DMS114 treated with DMSO at 0.1 percent for 48 hours (cell line): ENCODE results near the gene CXCL3.

ENCODE experiments used
- DNase-seq: peaks from one replicate; lab custom pipeline; 2025; ENCODE audit not compliant: unreplicated experiment; lab: John Stamatoyannopoulos, UW

The CXCL3 gene

GRCh38 chr4:74055498-74055897 lies 17.0 kb upstream of the CXCL3 start:
- DNase-seq: no peak

DNA sequence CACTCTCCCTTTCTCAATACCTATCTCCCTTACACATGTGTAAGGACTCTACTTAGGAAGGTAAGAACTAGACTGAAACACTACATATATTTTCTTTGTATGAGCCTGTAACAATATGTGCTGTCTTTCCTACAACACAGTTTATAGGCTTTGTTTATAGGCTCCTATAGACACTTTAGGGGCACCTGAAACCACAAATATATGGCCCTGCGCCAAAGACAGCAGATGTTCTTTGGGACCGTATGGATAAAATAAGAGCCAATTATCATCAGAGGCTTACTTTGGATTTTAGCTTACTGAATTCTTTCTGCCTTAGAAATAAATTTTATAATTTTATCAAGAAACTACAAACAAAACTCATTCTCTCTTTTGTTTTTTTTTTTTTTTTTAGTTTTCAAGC lies 16.6 kb upstream of the CXCL3 start:
- DNase-seq: no peak

DNA sequence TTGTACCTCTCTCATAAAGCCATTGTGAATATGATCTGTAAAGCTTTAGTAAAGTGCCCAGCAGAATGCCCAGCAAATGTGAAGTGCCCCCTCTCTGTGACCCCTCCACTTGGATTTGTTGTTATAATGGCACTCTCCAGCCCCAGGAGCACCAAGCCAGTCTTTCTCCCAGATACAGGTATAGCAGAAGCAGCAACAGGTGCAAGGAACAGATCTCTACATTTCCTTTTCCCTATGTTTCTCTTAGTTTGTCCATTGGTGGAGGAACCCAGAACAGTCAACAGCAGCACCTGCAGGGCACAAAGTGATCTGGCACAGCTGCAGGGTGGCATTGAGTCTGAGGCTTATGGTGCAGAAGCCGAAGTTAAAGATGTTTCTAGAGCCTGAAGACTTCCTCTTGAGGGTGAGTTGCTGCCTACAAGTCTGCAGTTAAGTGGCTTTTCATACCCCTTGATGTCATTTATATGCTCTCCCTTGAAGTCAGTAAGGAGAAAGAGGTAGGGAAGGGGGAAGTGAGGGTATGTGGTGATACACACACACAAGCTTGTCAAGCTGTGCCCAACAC lies 16.1 kb upstream of the CXCL3 start:
- no peak for DNase-seq

DNA sequence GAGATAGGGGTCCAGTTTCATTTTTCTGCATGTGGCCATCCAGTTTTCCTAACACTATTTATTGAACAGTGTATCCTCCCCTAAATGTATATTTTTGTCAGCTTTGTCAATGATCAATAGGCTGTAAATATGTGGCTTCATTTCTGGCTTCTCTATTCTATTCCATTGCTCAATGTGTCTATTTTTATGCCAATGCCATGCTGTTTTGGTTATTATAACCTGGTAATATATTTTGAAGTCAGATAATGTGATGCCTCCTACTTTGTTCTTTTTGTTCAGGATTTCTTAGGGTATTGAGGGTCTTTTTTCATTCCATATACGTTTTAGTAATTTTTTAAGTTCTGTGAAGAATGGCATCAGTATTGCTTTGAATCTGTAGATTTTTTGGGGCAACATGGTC lies 8.7 kb upstream of the CXCL3 start:
- DNase-seq: no peak

DNA sequence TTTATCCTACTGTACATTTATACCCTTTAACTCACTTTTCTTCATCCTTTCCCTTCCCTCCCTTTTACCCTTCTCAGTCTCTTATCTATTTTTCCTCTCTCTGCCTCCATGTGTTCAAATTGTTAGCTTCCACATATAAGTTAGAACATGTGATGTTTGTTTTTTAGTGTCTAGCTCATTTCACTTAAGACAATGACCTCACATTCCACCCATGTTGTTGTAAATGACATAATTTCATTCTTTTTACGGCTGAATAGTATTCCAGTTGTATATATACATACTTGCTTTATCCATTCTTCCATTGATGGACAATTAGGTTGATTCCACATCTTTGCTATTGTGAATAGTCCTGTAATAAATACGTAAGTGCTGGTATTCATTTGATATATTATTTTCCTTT lies 7.3 kb upstream of the CXCL3 start:
- DNase-seq: no peak

DNA sequence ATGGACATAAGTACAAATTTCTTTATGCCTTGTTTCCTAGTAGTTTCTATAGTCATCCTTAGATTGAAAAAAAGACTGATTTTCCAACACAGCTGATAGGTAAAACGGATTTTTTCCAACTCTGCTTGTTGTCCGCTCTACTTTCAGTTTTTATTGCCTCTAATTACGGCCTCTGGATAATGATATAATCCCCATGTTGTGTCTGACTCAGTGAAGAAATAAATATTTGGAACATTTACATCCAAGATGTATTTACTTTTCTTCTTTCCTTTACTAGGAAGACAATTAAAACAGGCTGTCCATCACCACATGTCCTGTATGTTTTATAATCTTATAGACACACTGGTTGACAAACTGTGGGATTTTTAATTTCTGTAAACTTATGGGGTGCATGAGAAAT lies 6.8 kb upstream of the CXCL3 start:
- DNase-seq: no peak

GRCh38 chr4:74044677-74045076 lies 6.2 kb upstream of the CXCL3 start:
- no peak for DNase-seq

GRCh38 chr4:74042681-74043080 lies 4.2 kb upstream of the CXCL3 start:
- no peak for DNase-seq

DNA sequence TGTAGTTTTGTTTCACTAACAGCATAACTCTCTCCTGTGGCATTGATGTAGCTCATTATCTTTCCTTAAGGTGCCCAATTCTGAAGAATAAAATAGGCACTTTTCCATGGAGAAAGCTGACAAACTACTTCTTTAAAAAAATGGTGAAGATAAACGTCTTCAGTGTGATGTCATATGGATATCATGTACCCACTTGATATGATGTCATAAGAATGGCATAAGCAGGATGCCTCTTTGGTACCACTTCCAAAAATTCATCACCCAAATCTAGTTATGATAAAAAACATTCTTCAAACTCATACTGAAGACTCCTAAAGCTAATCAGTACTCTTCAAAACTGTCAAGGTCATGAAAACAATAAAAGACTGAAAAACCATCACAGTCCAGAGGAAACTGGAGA lies 2.9 kb upstream of the CXCL3 start:
- DNase-seq: no peak

- DNase-seq: no peak
Observed at GRCh38 chr4:74039315-74039763, 850 bp upstream of the CXCL3 start.

DNA sequence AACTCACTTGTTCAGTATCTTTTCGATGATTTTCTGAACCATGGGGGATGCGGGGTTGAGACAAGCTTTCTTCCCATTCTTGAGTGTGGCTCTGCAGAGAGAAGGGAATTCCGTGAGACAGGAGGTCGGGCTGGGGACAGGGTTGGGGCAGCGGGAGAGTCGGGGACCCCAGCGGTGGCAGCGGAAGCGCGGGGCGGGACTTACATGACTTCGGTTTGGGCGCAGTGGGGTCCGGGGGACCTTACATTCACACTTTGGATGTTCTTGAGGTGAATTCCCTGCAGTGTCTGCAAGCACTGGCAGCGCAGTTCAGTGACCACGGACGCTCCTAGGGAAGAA lies 434 bp downstream of the CXCL3 start:
- DNase-seq: no peak

GRCh38 chr4:74037076-74037955 lies 1.2 kb downstream of the CXCL3 start:
- DNase-seq: no peak

GRCh38 chr4:74033739-74034138 lies 4.8 kb downstream of the CXCL3 start:
- DNase-seq: no peak

GRCh38 chr4:74032064-74032463 lies 6.4 kb downstream of the CXCL3 start:
- DNase-seq: no peak

- DNase-seq: no peak
Observed at GRCh38 chr4:74031576-74031975, 6.9 kb downstream of the CXCL3 start.

GRCh38 chr4:74030285-74030684 lies 8.2 kb downstream of the CXCL3 start:
- no peak for DNase-seq

- DNase-seq: no peak
Observed at GRCh38 chr4:74028504-74028903, 10.0 kb downstream of the CXCL3 start.

- DNase-seq: no peak
Observed at GRCh38 chr4:74023709-74024108, 14.8 kb downstream of the CXCL3 start.

DNA sequence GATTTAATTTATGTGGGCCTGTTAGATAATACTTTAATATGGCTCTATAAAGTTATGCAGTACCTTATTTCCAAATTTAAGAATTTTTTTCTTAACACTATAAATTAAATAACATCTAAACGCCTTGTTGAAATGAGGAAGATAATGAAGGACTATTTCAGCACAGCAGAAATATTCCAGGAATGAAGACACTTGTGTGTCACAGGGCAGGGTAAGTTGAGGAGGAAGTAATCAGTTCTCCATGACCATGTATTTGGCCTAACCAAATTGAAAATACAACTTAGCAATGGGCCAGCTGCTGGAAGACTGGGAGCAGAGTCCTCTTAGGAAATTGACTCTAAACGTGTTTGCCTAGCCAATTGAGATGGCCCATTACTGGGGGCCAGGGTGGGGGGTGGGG lies 16.9 kb downstream of the CXCL3 start:
- no peak for DNase-seq

GRCh38 chr4:74018771-74019170 lies 19.7 kb downstream of the CXCL3 start:
- no peak for DNase-seq

DNA sequence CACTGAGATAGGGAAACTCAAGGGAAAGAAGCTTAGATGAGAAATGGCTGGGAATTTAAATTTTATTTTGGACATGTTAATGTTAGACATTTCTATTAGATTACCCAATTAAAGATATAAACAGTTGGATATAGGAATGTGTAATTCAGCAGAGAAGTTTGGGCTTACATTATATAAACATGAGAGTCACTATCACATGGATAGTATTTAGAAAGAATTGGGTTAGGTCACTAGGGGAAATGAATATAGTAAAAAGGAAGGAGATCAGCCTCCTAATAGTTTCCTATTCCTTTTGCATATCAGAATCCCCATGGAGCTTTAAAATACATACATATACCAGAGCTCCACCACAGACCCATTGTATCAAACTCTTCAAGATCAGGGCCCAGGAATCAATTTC lies 20.4 kb downstream of the CXCL3 start:
- no peak for DNase-seq

DNA sequence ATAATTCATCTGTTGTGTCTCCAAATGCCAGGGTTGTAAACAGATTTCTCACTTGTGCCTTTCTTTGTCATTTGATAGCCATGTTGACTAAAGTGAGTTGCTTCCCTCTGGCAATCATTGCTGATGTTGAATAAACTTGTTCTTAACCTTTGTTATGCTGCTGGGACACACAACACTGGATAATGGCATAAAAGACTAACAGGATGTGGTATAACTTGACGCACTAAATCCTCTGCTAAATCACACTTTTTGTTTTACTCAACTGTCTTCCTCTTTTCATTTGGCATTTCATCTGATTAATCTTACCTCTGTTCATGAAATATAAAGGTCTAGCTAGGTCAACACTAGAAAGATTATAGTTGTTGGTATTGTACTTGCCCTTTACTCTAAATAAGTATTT lies 22.4 kb downstream of the CXCL3 start:
- no peak for DNase-seq
